Stomach smooth muscle (tissue), 2 donors: ENCODE data around the gene FDXACB1.

Experiments used
- H3K27ac ChIP-seq: one replicate; pipeline ENCODE4 v1.7.0; 2013; ENCODE audit warnings: mild to moderate bottlenecking, low read length, inconsistent platforms
- H3K27me3 ChIP-seq, 2 donors: one replicate each; pipeline ENCODE4 v1.7.0; 2013; ENCODE audit warnings: low read length in 2 of 2; ENCODE audit not compliant: insufficient read depth in 2 of 2, control insufficient read depth in 1 of 2
- H3K36me3 ChIP-seq, 2 donors: one replicate each; pipeline ENCODE4 v1.7.0; 2013; ENCODE audit warnings: low read length in 2 of 2; ENCODE audit not compliant: control insufficient read depth in 2 of 2, insufficient read depth in 2 of 2
- H3K4me1 ChIP-seq: one replicate; pipeline ENCODE4 v1.7.0; 2013; ENCODE audit warnings: low read length; ENCODE audit not compliant: control insufficient read depth, insufficient read depth
- H3K4me3 ChIP-seq, 2 donors: one replicate each; pipeline ENCODE4 v1.7.0; 2013; ENCODE audit warnings: low read length in 2 of 2
- H3K9ac ChIP-seq, 2 donors: one replicate each; pipeline ENCODE4 v1.7.0; 2013; ENCODE audit warnings: low read length in 2 of 2, mild to moderate bottlenecking in 1 of 2
- H3K9me3 ChIP-seq, 2 donors: one replicate each; pipeline ENCODE4 v1.7.0; 2013; ENCODE audit warnings: low read length in 2 of 2; ENCODE audit not compliant: control insufficient read depth in 2 of 2
- donor health status: healthy.
- donor health status: Pancreatic carcinoma.

The FDXACB1 gene, protein sequence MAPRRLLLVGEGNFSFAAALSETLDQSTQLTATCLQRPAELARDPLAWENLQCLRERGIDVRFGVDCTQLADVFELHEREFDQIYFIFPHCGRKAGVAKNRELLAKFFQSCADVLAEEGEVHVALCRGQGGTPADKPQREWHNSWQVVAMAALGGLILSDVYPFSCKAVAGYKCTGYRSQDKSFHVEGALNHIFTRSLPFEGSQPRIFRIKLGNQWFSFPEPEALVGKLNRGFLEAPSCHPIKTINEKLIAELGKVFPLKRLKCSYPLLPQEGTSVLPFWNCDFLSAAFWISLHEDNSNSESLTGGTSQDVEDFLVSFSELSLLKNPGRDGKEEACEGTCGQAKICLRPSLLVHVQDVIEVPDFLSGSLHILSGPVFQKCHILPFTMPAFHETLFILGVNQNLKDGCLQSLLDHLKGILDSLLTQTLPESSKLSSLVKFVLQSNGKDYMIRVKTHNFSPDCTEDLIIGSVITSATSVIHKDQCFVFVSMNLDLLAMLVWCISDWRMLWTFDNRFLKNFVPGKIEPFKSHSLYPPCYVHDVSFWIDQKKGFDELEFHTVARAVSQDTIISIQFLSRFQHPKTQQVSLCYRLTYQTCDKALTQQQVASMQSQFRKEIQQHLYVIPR

DNA sequence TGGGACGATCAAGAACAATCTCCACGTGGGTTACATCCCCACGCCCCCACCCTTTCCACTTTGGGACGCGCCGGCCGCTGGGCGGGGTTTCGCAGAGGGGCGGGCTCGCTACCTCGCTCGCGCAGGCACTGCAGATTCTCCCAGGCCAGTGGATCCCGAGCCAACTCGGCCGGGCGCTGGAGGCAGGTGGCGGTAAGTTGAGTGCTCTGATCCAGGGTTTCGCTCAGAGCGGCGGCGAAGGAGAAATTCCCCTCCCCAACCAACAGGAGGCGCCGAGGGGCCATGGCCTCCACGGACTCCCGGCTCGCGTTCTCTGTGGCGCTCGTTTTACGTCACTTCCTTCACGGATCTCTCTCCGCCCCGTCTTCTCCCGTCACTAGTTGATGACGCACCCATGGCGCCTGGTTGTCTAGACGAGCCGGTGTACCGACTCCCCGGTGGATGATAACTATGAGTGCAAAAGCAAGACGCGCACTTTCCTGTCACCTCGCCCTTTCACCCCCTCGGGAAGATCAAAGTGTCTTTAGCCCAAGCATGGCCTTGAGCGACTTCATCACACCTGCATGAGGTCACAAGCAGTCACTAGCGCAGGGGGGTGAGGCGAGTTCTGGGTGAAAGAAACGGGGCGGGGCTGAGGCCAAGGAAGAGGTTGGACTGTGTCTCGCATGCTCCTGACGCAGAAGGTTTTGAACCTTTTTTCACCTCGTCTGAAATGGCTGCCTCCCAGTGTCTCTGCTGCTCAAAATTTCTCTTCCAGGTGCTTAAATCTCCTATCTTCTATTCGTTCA lies at the start of gene FDXACB1, which contains the start of gene CFAP68:
TSS of gene FDXACB1 (minus strand) at position 317 of the 788 bp plus-strand sequence. CDS start at position 284, 33 bp downstream.
TSS of gene CFAP68 (plus strand) at position 693 of the 788 bp plus-strand sequence. CDS start at position 713, 20 bp downstream.
- Histone ChIP-seq H3K27me3 (no peaks in the 10 kb centered on the region), H3K36me3 (peaks cover 0 to 4% of the 10 kb centered on the region in 2 donors), H3K4me1 (peaks cover 8% of the 10 kb centered on the region), H3K9me3 (no peaks in the 10 kb centered on the region), H3K27ac (peak within 1 kb of the TSS; percentile 99), H3K9ac (peak within 1 kb of the TSS; percentile 82 to 99), H3K4me3 (peak within 1 kb of the TSS; percentile 79 to 94)

- H3K9me3 ChIP-seq, result no peaks in the 10 kb centered on the region
Measured at GRCh38 chr11:111926505-111927391, 47.8 kb upstream of the FDXACB1 start.

GRCh38 chr11:111925953-111926352 lies 47.0 kb upstream of the FDXACB1 start:
- Histone ChIP-seq H3K4me3 (peak overlapping the region in 1 of 2 donors; percentile 78), H3K9ac (peak overlapping the region in 1 of 2 donors; percentile 76), H3K27me3 (no peaks in the 10 kb centered on the region), H3K27ac (peak overlapping the region; percentile 75), H3K9me3 (no peaks in the 10 kb centered on the region), H3K4me1 (peaks cover 44% of the 10 kb centered on the region), H3K36me3 (no peaks in the 10 kb centered on the region)

More at GRCh38 chr11:111926505-111927391, 47.8 kb upstream of the FDXACB1 start:
- Histone ChIP-seq H3K4me3 (peak overlapping the region; percentile 74 to 78), H3K4me1 (peaks cover 44% of the 10 kb centered on the region), H3K27me3 (no peaks in the 10 kb centered on the region), H3K27ac (peak overlapping the region; percentile 75), H3K9ac (peak overlapping the region; percentile 76), H3K36me3 (no peaks in the 10 kb centered on the region)

DNA sequence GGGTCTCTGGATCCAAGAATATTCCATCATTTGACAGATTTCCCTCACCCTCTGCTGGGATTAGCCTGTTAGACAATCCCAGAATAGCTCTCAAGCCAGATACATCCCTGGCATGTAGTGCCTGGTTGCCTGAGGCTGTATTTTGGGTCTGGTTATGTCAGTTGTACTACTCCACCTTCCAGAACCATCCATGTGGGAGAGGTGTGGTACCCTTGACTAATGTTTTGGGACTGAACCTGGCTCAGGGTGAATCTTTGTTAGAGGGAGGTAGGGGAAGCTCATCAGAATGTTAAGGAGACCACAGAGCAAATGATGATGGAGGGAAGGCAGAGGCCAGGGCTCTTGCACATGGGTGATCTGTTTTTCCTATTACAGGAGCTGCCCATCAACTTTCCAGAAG lies 45.0 kb upstream of the FDXACB1 start:
- Histone ChIP-seq H3K4me1 (peaks cover 44% of the 10 kb centered on the region), H3K9ac (peak overlapping the region; percentile 39 to 64), H3K27me3 (no peaks in the 10 kb centered on the region), H3K9me3 (no peaks in the 10 kb centered on the region), H3K27ac (peak overlapping the region; percentile 86), H3K4me3 (peak overlapping the region in 1 of 2 donors; percentile 16), H3K36me3 (no peaks in the 10 kb centered on the region)

DNA sequence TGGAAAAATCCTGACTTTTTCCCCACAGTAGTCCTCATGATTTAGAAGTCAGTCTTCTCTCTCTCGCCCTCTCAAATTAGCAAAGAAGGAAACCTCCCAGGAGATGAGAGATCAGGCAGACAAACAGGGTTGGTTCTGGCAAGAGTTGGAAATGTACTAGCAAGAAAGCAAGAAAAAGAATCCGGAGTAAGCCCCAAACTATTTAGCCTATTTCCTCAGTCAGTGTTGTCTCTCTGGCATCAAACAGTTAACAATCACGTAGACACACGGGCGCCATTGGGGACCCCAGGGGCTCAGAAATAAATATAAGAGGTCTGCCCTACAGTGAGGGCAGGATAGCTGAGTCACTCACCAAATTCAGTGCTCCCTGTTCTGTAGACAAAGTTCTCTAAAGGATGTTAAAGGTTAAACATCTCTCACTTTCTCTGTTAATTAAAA lies 44.4 kb upstream of the FDXACB1 start:
- no peaks in the 10 kb centered on the region for H3K36me3 ChIP-seq
- H3K9ac ChIP-seq, result peak overlapping the region; percentile 39 to 64
- H3K9me3 ChIP-seq, result no peaks in the 10 kb centered on the region
- H3K27ac ChIP-seq, result peak overlapping the region; percentile 86
- peak overlapping the region in 1 of 2 donors; percentile 16 for H3K4me3 ChIP-seq
- no peaks in the 10 kb centered on the region for H3K27me3 ChIP-seq
- peaks cover 44% of the 10 kb centered on the region for H3K4me1 ChIP-seq

- H3K9ac ChIP-seq, result peak overlapping the region in 1 of 2 donors; percentile 39
- peak overlapping the region; percentile 86 for H3K27ac ChIP-seq
- H3K27me3 ChIP-seq, result no peaks in the 10 kb centered on the region
- H3K4me1 ChIP-seq, result peaks cover 44% of the 10 kb centered on the region
- H3K36me3 ChIP-seq, result no peaks in the 10 kb centered on the region
- no peaks in the 10 kb centered on the region for H3K9me3 ChIP-seq
- H3K4me3 ChIP-seq, result peak overlapping the region in 1 of 2 donors; percentile 16
Measured at GRCh38 chr11:111922803-111923202, 43.8 kb upstream of the FDXACB1 start.

DNA sequence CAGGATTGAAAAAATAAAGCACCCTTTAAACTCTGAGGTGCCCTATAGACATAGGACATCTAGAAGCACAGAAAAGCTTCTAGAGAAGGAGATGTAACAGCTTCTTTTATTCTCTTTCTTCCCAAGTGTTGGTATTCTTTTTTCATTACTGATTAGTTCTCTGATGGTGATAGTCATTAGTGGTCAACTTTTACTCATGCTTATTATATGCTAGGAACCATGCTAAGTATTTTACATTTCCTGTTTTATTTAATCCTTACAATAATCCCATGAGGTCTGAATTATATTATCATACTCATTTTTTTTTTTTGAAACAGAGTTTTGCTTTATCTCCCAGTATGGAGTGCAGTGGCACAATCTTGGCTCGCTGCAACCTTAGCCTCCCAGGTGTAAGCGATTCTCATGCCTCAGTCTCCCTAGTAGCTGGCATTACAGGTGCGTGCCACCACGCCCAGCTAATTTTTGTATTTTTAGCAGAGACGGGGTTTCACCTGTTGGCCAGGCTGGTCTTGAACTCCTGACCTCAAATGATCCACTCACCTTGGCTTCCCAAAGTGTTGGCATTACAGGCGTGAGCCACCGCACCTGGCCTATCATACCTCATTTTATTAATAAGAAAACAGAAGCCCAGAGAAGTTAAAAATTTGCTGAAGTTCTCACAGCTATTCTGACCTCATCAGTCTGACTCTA lies 42.7 kb upstream of the FDXACB1 start:
- H3K36me3 ChIP-seq, result no peaks in the 10 kb centered on the region
- no peak overlapping the region for H3K27ac ChIP-seq
- H3K9me3 ChIP-seq, result no peaks in the 10 kb centered on the region
- H3K4me1 ChIP-seq, result peaks cover 39% of the 10 kb centered on the region
- H3K4me3 ChIP-seq, result no peak overlapping the region
- H3K9ac ChIP-seq, result no peak overlapping the region
- H3K27me3 ChIP-seq, result no peaks in the 10 kb centered on the region

DNA sequence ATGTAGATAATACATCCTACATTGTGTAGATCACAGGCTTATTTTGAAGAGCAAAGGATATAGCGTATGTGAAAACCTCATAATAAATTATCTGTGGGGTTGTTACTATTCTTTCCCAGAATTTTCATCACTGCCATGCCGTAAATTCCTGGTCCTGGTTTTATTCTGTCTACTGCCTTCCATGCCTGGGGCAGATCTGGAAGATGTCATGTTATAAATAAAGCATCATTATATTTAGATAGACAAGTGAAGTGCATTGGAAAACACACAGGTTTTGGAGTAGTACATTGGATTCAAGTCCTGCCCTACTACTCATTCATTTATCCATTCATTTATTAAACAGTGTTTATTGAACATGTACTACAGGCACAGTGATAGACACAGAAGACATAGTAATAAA lies 41.9 kb upstream of the FDXACB1 start:
- H3K4me1 ChIP-seq, result peaks cover 31% of the 10 kb centered on the region
- no peaks in the 10 kb centered on the region for H3K36me3 ChIP-seq
- H3K9ac ChIP-seq, result no peak overlapping the region
- H3K9me3 ChIP-seq, result no peaks in the 10 kb centered on the region
- no peak overlapping the region for H3K4me3 ChIP-seq
- no peaks in the 10 kb centered on the region for H3K27me3 ChIP-seq
- H3K27ac ChIP-seq, result no peak overlapping the region

DNA sequence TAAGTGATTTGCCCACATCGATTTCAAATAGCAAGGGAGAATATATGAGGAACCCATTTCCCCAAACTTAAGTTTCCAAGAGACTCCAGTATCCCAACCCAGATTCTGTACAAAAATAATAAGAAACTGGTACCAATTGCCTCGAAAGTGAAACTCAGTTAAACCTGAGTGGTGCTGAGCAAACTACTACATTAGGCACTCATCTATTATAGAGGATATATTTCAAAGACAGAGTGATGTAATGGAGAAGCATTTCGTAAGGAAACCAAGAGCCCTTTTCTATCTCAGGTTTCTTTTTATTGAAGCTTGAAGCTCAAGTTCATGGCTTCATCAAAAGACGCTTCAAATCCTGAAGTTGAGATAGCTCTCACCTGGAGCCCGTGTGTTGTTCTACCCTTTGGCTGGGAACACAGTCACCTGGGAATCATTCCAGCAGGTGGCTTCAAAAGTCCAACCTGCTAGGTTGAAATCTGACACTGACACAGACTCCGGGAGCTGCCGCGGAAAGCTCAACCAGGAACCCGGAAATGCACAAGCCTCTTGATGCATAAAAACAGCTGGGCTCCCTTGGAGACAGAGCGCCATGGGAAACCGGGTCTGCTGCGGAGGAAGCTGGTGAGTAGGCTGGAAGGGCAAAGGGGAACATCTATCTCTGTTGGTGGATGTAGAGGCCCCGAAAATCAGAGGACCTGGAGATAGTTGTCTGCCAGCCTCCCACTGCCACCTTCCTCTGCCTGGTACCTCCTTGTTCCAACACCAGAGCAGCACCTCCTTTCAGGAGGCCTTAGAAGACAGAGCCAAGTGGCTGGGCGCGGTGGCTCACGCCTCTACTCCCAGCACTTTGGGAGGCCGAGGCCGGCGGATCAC lies 39.7 kb upstream of the FDXACB1 start, which contains the start of gene C11orf52:
TSS of gene C11orf52 (plus strand) at position 524 of the 867 bp plus-strand sequence. CDS start at position 584, 60 bp downstream.
- no peaks in the 10 kb centered on the region for H3K27me3 ChIP-seq
- no peak within 1 kb of the TSS for H3K27ac ChIP-seq
- H3K4me1 ChIP-seq, result peaks cover 18% of the 10 kb centered on the region
- H3K9me3 ChIP-seq, result no peaks in the 10 kb centered on the region
- no peak within 1 kb of the TSS for H3K9ac ChIP-seq
- H3K36me3 ChIP-seq, result no peaks in the 10 kb centered on the region
- no peak within 1 kb of the TSS for H3K4me3 ChIP-seq
